K562 (cell line): ENCODE results near the gene WIPF2. TPM values are rescaled to one million over a fixed set of nuclear protein-coding genes. Genes with fewer than 3 reads are reported as not detected.

ENCODE experiments used
- ATAC-seq: fragments of 200-7000 bp; cut with Tn5 transposase; 3 replicates; pipeline ENCODE4 v1.9.1; 2020; ENCODE audit warnings: moderate library complexity
- BruUV-seq: library from RNA; stranded (reverse); fragments of 400-500 nt; replicated peaks from 2 replicates; lab custom pipeline; 2021; lab: Mats Ljungman, UMichigan
- CTCF ChIA-PET: fragments of 300-600 bp; formaldehyde crosslinking; extraction: SDS; loops from one replicate; lab custom pipeline; 2021; ENCODE audit warnings: low intra/inter-chr PET ratio; lab: Yijun Ruan, JAX
- POLR2A ChIA-PET: fragments of 300-600, 350-650 bp; sonication (Branson Sonifier 250); formaldehyde crosslinking; extraction: SDS; loops from one replicate; lab custom pipeline; 2021; ENCODE audit warnings: antibody characterized with exemption, inconsistent platforms; lab: Yijun Ruan, JAX
- DNase-seq, 4 experiments: peaks; one replicate each; pipeline versions ENCODE4 v3.0.0 to v3.0.0-alpha.2; 2011 to 2018; ENCODE audit warnings: low spot score in 3 of 4, mixed read lengths in 3 of 4; ENCODE audit errors: extremely low read depth in 1 of 4
- FAIRE-seq: peaks from 2 replicates; lab custom pipeline; 2011; peaks lifted over from hg19 to GRCh38; lab: Jason Lieb, UNC
- H2AFZ ChIP-seq: 2 replicates; pipeline ENCODE4 v1.6.0; 2011; ENCODE audit warnings: low read depth, low read length, control low read depth, inconsistent platforms
- H3K27ac ChIP-seq: fragments of 200-600 bp; 3 replicates; pipeline ENCODE4 v1.8.0; 2011; ENCODE audit warnings: low read depth, mild to moderate bottlenecking, control low read depth, inconsistent platforms, low read length, moderate library complexity, mixed read lengths; ENCODE audit errors: extremely low read depth
- H3K27me3 ChIP-seq, 2 experiments: fragments of 300-600 bp in 1 of 2; 2 replicates in 1 of 2; 3 replicates in 1 of 2; pipeline versions ENCODE4 v1.6.0 to v1.8.0; 2011; ENCODE audit warnings: inconsistent platforms in 2 of 2, low read length in 2 of 2, mild to moderate bottlenecking in 1 of 2, mixed read lengths in 1 of 2, moderate library complexity in 1 of 2; ENCODE audit not compliant: control insufficient read depth in 2 of 2, insufficient read depth in 2 of 2
- H3K36me3 ChIP-seq: fragments of 300-600 bp; 3 replicates; pipeline ENCODE4 v1.8.0; 2011; ENCODE audit warnings: mild to moderate bottlenecking, low read length, inconsistent platforms; ENCODE audit not compliant: control insufficient read depth, insufficient read depth
- H3K4me1 ChIP-seq, 2 experiments: fragments of 200-600 bp in 1 of 2; replicated peaks in 1 of 2; 2 replicates in 1 of 2; 3 replicates in 1 of 2; pipeline versions ENCODE4 v1.5.1 to v1.8.0; 2011; ENCODE audit warnings: inconsistent platforms in 2 of 2, low read length in 2 of 2, mild to moderate bottlenecking in 1 of 2, mixed read lengths in 1 of 2, moderate library complexity in 1 of 2; ENCODE audit not compliant: control insufficient read depth in 2 of 2, insufficient read depth in 2 of 2
- H3K4me2 ChIP-seq: 2 replicates; pipeline ENCODE4 v1.6.1; 2011; ENCODE audit warnings: low read length, control low read depth, inconsistent platforms, mixed read lengths; ENCODE audit not compliant: insufficient read depth
- H3K4me3 ChIP-seq: fragments of 200-600 bp; sonication (generic), shearing (Covaris generic); 2 replicates; pipeline ENCODE4 v1.5.1; 2016; ENCODE audit warnings: control low read depth, inconsistent platforms
- H3K79me2 ChIP-seq: fragments of 200-600 bp; 3 replicates; pipeline ENCODE4 v1.8.0; 2011; ENCODE audit warnings: low read length, inconsistent platforms; ENCODE audit not compliant: control insufficient read depth, insufficient read depth
- H3K9ac ChIP-seq, 2 experiments: 2 replicates each; pipeline versions ENCODE4 v1.6.0 to v1.6.1; 2011; ENCODE audit warnings: low read depth in 2 of 2, low read length in 2 of 2, control low read depth in 1 of 2, inconsistent platforms in 1 of 2, mild to moderate bottlenecking in 1 of 2, mixed read lengths in 1 of 2; ENCODE audit not compliant: insufficient read depth in 1 of 2
- H3K9me1 ChIP-seq: one replicate; pipeline ENCODE4 v1.6.0; 2011; ENCODE audit warnings: inconsistent platforms, mild to moderate bottlenecking, low read length, moderate library complexity; ENCODE audit not compliant: control insufficient read depth, insufficient read depth
- H3K9me3 ChIP-seq: replicated peaks from 2 replicates; pipeline ENCODE4 v1.5.1; 2011; ENCODE audit warnings: low read depth, low read length, inconsistent platforms; ENCODE audit not compliant: control insufficient read depth, insufficient read depth
- H4K20me1 ChIP-seq: replicated peaks from 2 replicates; pipeline ENCODE4 v1.6.1; 2011; ENCODE audit warnings: low read length, inconsistent platforms, mixed read lengths; ENCODE audit not compliant: control insufficient read depth, insufficient read depth
- ATF1 ChIP-seq, 2 experiments: fragments of 450-650 bp in 1 of 2; IDR thresholded peaks; 2 replicates each; pipeline ENCODE4 v1.6.1; 2016; ENCODE audit warnings: missing compliant biosample characterization in 1 of 2, missing genetic modification characterization in 1 of 2
- CHCHD3 ChIP-seq: fragments of 250-450 bp; sonication (Bioruptor Pico); IDR thresholded peaks from 2 replicates; pipeline ENCODE4 v2.1.2; 2022; ENCODE audit warnings: mild to moderate bottlenecking
- EWSR1 ChIP-seq: fragments of 450-650 bp; IDR thresholded peaks from 2 replicates; pipeline ENCODE4 v1.6.1; 2018; ENCODE audit warnings: borderline replicate concordance, mild to moderate bottlenecking, low read depth, moderate library complexity; ENCODE audit not compliant: partially characterized antibody
- FOXA3 ChIP-seq, 2 experiments: fragments of 450-650 bp in 1 of 2; sonication (generic) in 1 of 2; formaldehyde crosslinking; IDR thresholded peaks in 1 of 2; conservative IDR thresholded peaks in 1 of 2; 2 replicates each; pipeline versions ENCODE4 v1.4.0 to v1.8.0; 2020 to 2022; ENCODE audit warnings: mild to moderate bottlenecking in 2 of 2, missing genetic modification reagents in 1 of 2
- HMG20A ChIP-seq: fragments of 450-650 bp; formaldehyde crosslinking; conservative IDR thresholded peaks from 2 replicates; pipeline ENCODE4 v1.4.0; 2020; ENCODE audit warnings: mild to moderate bottlenecking, mixed read lengths
- TAF1 ChIP-seq: IDR thresholded peaks from 2 replicates; pipeline ENCODE4 v1.6.1; 2011; ENCODE audit warnings: mild to moderate bottlenecking, low read length, moderate library complexity; ENCODE audit not compliant: insufficient read depth, control insufficient read depth, severe bottlenecking; ENCODE audit errors: extremely low read depth
- USF2 ChIP-seq: sonication (generic); formaldehyde crosslinking; IDR thresholded peaks from 2 replicates; pipeline ENCODE4 v1.5.0; 2020; ENCODE audit warnings: missing genetic modification reagents
- ZBED1 ChIP-seq: IDR thresholded peaks from 2 replicates; pipeline ENCODE4 v1.6.1; 2014
- ZNF124 ChIP-seq: sonication (generic); formaldehyde crosslinking; IDR thresholded peaks from 2 replicates; pipeline ENCODE4 v1.8.1; 2022; ENCODE audit warnings: missing genetic modification reagents
- ZNF140 ChIP-seq: fragments of 250-450 bp; sonication (Bioruptor Pico); IDR thresholded peaks from 2 replicates; pipeline ENCODE4 v1.8.0; 2021; ENCODE audit warnings: moderate library complexity, mild to moderate bottlenecking, inconsistent platforms
- ZNF311 ChIP-seq: fragments of 250-450 bp; sonication (Bioruptor Pico); IDR thresholded peaks from 2 replicates; pipeline ENCODE4 v1.4.0; 2020; ENCODE audit warnings: mild to moderate bottlenecking, moderate library complexity
- ZNF76 ChIP-seq: fragments of 250-450 bp; sonication (Bioruptor Pico); IDR thresholded peaks from 2 replicates; pipeline ENCODE4 v1.4.0; 2020; ENCODE audit warnings: mild to moderate bottlenecking, moderate library complexity, borderline replicate concordance
- WGBS: fragments of 100-300 bp; shearing (Covaris generic); methylation state at CpG from one replicate; pipeline ENCODE4 v1.1.6; 2016; ENCODE audit warnings: low coverage, mixed read lengths; ENCODE audit not compliant: insufficient coverage; ENCODE audit errors: missing lambda C conversion rate; 5-methylcytosine and 5-hydroxymethylcytosine counted together
- in situ Hi-C: fragments of 300-500 bp; cut with MboI; formaldehyde crosslinking; loops from 4 replicates; pipeline ENCODE4 v1.15.0; 2018; ENCODE audit warnings: inconsistent platforms, mixed read lengths
- intact Hi-C: fragments of 100-400 bp; cut with micrococcal nuclease; formaldehyde crosslinking; loops from 2 replicates; pipeline ENCODE4 v1.14.2; 2022
- polyA plus RNA-seq, 8 experiments: library from polyadenylated mRNA; depleted of rRNA in 4 of 8; stranded (reverse) in 5 of 8; unstranded in 3 of 8; fragments of >200 nt; fragmentation: Nextera tagmentation in 2 of 8; fragmentation: Illumina TruSeq in 1 of 8; extraction: Ambion mirVana in 2 of 8; extraction: Trizol in 1 of 8; gene quantifications; 2 replicates each; pipeline versions ENCODE4 v1.2.1 to v1.2.3, GENCODE V29; 2011 to 2014; ENCODE audit warnings: inconsistent platforms in 1 of 8, missing spikeins in 1 of 8
- total RNA-seq, 7 experiments: library from RNA; depleted of rRNA in 6 of 7; stranded (reverse); fragments of >200 nt in 6 of 7; fragmentation: Illumina TruSeq in 2 of 7; extraction: Trizol in 2 of 7; gene quantifications; 2 replicates each; pipeline versions ENCODE4 v1.2.1 to v1.2.3, GENCODE V29; 2011 to 2021; ENCODE audit warnings: low replicate concordance in 1 of 7

WIPF2 gene
- total and polyA plus RNA-seq, 9 of the 15 experiments (the other 6 are each of a cell fraction or from before 2014, with no cell fraction given), result 3.6 to 15.0 (median 5.3) TPM

DNA sequence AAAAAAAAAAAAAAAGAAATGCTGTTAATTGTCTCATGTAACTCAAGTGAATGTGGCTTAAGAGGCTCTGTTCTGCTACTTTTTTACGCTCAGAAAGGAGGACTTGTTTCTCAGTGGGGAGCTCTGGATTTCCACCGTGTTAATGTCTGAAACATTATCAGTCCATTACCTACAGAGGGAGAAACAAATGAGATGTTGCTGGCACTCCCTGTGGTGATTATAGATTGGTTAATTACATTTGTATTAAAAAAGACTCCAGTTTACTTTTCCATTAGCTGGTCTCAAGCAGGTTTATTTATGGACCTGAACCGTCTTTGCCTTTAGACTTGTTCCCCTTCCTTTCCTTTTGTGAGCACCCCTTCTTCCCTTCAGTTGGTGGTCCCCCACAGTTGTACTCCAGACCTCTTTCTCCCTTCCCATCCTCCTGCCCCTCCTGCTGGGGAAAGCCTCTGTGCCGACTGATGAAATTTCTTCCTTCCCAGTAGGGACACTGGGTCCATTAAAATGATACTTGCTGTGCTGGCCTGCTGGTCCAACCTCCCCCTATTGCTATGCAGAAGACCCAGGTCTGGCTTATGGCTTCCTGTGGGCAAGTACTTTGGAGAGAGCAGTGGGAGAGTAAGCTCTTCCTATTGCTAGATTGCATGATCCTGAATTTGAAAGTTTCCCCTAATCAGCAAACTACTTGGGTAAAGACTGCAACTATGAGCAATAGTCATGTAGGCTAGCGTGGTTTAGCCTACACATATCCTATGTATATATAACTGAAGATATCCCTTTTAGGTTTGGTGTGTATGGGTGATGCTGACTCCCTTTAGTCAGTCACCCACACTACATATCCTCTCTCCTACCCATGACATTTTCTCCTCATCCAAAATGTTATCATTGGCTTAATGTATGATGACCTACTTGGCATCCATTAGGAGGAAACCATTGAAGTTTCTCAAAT, 76.7 kb downstream of the WIPF2 start:
- FAIRE-seq (no peak), DNase-seq (no peak), ATAC-seq (no peak)
- H3K4me1 ChIP-seq, result no peaks in the 10 kb centered on the region; a peak in 1 of 5 replicates
- BruUV-seq, result no TSS peak
- no peaks in the 10 kb centered on the region for H3K9me3 ChIP-seq
- peaks cover 14% of the 10 kb centered on the region for H3K79me2 ChIP-seq
- H3K27me3 ChIP-seq, result no peaks in the 10 kb centered on the region
- WGBS, result 83% methylated on average over 5 of the region's 5 CpGs
- no peak overlapping the region for H3K4me2 ChIP-seq
- H3K27ac ChIP-seq, result no peak overlapping the region
- H3K36me3 ChIP-seq, result peaks cover 95% of the 10 kb centered on the region
- no peak overlapping the region for H2AFZ ChIP-seq
- no peak overlapping the region for H3K9ac ChIP-seq
- H4K20me1 ChIP-seq, result no peaks in the 10 kb centered on the region
- POLR2A ChIA-PET, result interaction anchor here (1.5 to 4.3 kb wide), 2 partner anchors 8 to 12 kb away, joined by 4 to 23 read pairs; partner anchors contain the start of genes CDC6 and RARA
- intact Hi-C loops (no loop called here), in situ Hi-C loops (loop anchor here (25.0 kb wide), 1 partner anchor 283 kb away; the partner anchor contains the start of gene CSF3)
- CTCF ChIA-PET, result no interaction called here
- H3K9me1 ChIP-seq, result no peaks in the 10 kb centered on the region
- no peak overlapping the region for H3K4me3 ChIP-seq
- TF ChIP-seq FOXA3 (CRISPR knock-in tag; conservative IDR thresholded peaks at IDR 0.05 in 1 of 2, IDR thresholded peaks at IDR 0.05 in 1 of 2) (no peak), TAF1 (no peak), ZNF76 (no peak), ATF1 (CRISPR knock-in tag; IDR thresholded peaks at IDR 0.05) (no peak), ATF1 (tag; IDR thresholded peaks at IDR 0.05) (no peak), ZNF124 (no peak), EWSR1 (no peak), ZNF140 (no peak), HMG20A (CRISPR knock-in tag) (no peak), ZNF311 (no peak), CHCHD3 (CRISPR knock-in tag) (no peak), ZBED1 (no peak), USF2 (CRISPR knock-in tag) (no peak)
